ENCODE measurements around the gene SNX19.

SNX19 gene

GRCh38 chr11:130904380-130904779 is 11.9 kb downstream of the SNX19 start:
- no peak for DNase-seq

- no peak for DNase-seq
These were observed 13.9 kb downstream of the SNX19 start for GRCh38 chr11:130902380-130902779.

DNA sequence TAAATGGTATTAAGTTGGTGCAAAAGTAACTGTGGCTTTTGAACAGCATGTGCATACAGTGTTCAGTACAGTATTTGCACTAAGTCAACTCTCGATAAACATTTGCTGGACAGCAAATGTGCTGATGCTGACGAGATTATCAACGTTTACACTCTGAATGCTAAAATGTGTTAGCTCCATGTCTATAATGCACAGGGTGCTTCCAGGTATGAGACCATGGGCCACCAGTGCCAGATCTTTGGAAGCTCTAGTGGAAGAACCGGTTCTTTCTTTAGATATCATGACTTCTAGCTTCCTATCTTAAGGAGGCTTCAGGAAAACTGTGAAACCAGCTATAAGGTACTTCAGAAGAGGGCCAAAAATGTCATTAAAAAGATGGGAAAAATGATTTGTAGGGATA is 17.2 kb downstream of the SNX19 start:
- no peak for DNase-seq

DNA sequence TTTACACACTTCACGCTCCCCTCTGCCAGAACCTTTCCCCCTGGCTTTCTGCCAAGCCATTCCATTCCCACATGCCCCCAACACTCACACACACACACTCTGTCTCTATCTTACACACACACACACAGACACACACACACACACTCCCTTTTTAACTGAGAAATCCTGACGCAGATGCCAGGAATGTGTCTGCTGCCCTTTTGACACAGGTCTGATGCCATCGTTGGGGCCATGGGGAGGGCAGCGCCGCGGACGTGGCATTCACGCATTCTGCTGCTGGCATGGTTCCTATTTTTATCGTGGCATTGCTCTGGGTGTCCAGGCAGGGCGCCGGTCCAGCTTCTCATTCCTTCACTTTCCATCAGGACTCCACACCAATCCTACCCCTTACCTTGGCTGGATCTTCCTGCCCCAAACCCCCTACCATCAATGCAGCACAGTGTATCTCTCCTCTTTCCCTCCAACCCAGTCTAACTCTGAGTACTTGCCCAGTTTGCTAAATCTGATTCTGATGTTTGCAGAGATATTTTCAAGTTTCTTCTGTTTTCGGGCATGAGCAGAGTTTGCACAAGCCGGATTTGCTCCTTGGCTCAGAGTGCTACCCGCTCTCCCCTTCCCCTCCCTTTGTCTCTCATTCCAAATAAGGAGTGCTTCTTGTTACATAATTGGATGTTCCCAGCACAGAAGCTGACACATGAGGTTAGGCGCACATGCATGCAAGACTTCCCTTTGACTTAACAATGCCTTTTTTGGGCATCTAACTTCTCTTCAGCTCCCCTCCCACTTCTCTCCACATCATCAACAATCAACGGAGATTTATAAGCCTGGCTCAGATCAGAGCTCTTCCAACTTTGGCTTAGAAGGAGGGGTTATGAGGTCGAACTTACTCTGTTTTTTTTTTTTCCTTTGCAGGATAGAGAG is 18.8 kb downstream of the SNX19 start:
- DNase-seq, result no peak

DNA sequence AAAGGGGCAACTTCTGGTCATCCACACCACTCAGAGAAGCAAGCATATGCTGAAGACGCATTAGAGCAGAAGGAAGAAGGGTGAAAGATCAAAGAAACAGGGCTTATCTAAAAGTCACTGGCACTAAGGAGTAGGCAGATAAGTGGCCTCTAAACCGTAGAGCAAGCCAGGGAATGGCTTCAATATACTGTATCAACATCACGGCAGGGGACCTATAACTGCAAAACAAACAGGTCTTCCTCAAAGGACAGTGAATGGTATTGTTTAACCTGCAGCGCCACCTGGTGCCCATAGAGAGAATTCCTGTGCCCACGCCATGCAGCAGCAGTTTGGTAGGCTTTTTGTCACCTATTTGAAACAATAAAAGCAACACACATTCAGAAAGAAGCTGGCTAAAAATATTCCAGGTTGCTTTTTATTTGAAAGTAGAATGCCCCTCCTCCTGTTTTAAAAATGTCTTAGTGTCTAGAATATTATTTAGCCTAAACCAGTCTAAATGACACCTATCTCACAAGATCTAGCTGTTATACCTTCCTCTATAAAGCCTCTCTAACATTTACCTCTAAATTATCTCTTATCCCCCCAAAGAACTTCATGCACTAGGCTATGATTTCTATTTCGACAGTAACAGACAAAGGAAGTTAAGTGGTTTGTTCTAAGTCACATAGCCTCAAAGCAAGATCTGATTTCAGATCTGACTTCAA is 21.8 kb downstream of the SNX19 start:
- DNase-seq, result peak; percentile 68

- no peak for DNase-seq
These were observed 23.4 kb downstream of the SNX19 start for GRCh38 chr11:130892861-130893260.

- no peak for DNase-seq
These were observed 25.0 kb downstream of the SNX19 start for GRCh38 chr11:130891326-130891725.

DNA sequence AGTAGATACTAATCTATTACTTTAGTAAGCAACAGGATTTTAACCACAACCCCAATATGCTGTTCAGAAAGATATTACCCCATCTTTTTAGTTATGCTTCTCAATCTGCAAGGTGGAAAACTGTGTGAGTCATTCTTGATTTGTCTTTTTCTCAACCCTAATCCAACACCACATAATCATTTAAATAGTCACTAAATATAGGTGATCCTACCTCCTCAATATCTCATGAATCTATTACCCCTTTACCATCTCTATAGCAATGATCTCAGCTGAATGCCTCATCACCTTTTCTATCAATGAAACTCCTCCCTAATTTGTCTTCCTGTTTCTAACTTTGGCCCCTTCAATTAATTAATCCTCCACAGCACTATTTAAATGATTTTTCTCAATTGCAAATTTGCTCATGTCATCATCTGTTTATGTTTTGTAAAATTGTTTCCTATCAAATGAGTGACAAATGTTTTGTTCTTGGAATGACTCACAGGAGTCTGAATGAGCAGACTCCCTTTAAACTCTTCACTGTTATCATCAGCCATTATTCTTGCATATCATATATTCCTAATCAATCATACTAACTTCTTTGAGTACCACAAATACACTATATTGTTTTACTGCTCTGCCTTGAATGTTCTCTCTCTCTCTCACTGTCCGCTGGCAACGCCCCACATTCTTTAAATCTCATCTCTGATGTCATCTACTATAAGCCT is 26.1 kb downstream of the SNX19 start:
- DNase-seq, result no peak

DNA sequence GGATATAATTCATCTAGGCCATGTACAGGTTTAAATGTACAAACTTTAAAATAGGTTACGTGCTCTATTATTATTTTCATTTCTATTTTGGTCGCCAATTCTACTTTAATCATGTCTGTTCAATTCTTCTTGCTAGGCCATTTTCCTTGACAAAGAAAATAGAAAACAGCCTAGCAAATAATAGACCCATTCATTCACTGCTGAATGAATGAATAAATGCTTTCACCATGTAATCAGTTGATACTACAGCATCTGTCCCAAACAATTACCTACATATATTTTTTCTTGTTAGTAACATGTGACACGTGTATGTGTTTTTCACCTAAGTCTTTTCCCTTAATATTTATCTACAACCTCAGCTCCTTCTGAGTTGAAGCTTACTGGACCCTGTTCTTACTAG is 27.5 kb downstream of the SNX19 start:
- no peak for DNase-seq

DNA sequence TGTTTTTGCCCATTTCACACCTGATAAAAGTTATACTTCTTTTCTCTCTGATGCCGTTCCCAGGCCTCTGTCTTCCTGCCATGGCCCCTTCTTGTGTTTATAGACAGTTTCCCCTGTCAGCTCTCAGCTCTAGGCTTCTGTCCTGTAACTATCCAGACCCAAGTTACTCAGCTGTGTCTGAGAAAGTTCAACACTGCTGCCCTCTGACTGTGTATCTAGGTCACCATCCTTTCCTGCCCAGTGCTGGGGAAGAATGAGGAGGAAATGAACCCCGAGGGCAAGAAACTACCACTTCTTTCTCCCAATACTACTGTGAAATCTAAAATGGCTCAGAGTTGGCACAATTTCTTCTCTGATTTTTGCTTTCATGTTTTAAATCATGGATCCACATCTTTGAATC is 29.6 kb downstream of the SNX19 start:
- no peak for DNase-seq

DNA sequence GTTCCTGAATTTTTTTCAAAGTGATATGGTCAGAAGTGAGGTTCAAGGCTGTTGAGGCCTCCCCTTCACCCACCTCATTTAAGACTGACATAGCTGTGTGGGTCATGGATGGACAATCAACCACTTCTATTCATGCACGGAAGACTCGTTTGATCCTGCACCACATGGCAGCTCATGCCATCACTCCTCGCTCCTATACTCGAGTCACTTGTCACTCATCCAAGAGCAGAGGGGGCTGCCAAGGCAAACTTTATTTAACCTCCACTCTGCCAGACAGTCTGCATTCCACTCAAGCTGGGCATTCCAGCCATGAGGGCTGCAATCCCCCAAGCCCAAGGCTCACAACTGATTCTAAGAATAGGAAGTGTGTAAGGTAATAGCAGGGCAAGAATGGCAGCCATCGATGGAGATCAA is 34.1 kb downstream of the SNX19 start:
- DNase-seq, result no peak

GRCh38 chr11:130881475-130882137 is 34.7 kb downstream of the SNX19 start:
- no peak for DNase-seq

GRCh38 chr11:130879836-130880235 is 36.4 kb downstream of the SNX19 start:
- no peak for DNase-seq

DNA sequence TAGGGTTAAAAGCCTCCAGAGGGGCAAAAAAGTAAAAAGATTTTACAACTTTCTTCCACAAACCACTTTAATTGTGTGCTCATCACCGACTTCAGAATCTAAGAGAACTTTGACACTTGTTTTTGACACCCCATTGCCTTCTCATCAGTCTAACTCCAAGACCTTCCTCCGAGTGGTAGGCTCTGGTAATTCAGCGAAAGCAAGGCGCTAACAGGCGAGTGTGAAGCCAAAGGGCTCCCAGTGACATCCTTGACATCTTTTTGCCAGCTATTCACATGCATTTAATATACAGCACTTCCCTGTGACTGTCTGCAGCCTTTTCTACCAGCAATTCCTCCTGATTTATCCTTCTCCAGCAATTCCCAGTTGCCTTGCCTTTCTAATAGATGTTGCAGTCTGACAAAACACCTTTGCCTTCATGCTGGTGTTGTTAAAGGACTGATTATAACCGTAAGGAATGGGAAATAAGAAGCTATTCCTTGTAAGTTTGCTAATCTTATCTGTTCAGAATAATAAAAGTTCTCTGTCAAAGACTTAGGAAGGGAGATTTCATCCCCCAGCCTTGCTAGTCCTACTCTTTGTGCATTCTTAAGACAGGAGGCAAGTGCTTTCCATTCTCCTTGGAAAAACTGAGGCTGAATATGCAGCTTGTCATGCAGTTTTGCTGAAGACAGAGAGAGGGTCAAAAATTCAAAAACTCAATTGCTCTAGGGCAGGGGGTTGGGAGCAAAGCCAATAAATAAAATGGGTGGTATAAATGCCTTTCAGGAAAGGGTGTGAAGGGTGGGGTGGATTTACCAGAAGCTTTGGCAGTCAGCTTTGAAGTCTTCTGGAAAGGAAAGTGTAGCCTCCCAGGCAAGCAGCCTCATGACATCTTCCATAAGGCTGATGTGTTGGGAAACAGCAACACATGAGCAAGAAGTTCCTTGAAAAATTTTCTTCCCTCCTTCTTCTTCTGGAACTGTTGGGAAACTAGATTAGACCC is 39.1 kb downstream of the SNX19 start:
- DNase-seq, result no peak

GRCh38 chr11:130876100-130876499 is 40.2 kb downstream of the SNX19 start:
- DNase-seq, result no peak

- DNase-seq, result no peak
These were observed 41.2 kb downstream of the SNX19 start for GRCh38 chr11:130874955-130875531.

DNA sequence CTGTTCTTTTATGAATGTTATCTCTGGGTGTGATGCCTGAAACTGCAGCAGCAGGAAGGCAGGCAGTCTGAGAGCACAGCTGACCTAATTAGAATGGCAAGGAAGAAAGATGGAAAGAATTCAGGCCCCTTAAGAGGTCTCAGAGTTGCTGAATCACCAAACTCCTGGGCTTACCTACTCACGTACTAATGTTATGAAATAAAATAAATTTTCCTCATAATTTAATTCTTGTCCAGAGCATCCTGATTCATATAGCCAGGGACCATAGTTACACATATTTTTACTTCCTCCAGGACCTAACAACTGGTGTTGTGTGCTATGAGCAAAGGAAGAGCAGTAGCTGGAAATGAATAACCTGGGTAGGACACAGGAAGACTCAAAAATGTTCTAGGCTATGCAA is 41.9 kb downstream of the SNX19 start:
- no peak for DNase-seq

- DNase-seq, result no peak
These were observed 42.5 kb downstream of the SNX19 start for GRCh38 chr11:130873761-130874160.

DNA sequence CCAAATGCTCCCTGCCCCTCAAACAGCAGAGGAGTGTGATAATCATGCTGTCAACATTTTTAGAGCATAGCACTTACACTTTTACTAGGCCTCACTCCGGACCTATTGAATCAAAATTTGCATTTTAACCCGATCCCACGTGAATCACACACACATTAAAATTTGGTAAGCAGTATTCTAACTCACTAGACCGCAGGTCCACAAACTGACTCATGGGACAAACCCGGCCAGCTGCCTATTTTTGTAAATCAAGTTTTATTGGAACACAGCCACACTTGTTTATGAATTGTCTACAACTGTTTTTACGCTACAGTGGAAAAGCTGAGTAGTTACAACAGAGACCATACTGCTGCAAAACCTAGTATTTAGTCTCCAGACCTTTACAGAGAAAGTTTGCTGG is 43.3 kb downstream of the SNX19 start:
- DNase-seq, result no peak

DNA sequence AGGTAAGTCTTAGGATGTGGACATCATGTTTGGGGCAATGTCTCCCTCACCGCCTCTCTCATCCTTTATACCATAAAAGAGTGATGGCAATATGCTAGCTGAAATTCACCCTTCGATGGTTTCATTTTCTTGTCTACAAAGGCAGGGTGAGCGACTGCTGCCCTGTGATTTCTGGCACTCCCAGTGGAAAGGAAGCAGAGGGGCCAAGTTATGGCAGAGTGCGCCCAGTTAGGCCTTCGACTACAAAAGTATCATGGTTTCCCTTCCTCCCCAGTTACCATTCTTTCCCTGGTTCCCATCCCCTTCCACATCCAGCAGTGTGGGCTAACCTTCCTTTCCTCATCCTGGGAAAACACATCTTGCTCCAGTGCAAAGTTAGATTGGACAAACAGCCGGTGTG is 43.8 kb downstream of the SNX19 start:
- no peak for DNase-seq

- no peak for DNase-seq
These were observed 44.2 kb downstream of the SNX19 start for GRCh38 chr11:130872102-130872501.
